ENCODE results near the gene DOLK.
"Not testable (repeated sequence)": the region's sequence is repeated elsewhere in the genome, so short reads cannot be mapped to it uniquely, and the experiment has no call there.

DOLK gene

GRCh38 chr9:128947527-128948301, at the start of gene DOLK, which contains the start of gene NUP188:
DOLK (minus strand) TSS chr9:128947603; CDS start chr9:128947303, 300 bp downstream.
NUP188 (plus strand) TSS chr9:128947699; CDS start chr9:128947720, 21 bp downstream.
- peak; percentile 50 for DNase-seq (ENCODE audit: low read depth)

GRCh38 chr9:128995791-128996190, 48.4 kb upstream of the DOLK start:
- DNase-seq (ENCODE audit: low read depth), result no peak

- DNase-seq (ENCODE audit: low read depth), result no peak
These were observed 45.6 kb upstream of the DOLK start for GRCh38 chr9:128992995-128993394.

GRCh38 chr9:128987805-128988204, 40.4 kb upstream of the DOLK start:
- DNase-seq (ENCODE audit: low read depth), result peak; percentile 64

- DNase-seq (ENCODE audit: low read depth), result no peak
These were observed 39.3 kb upstream of the DOLK start for GRCh38 chr9:128986671-128987070.

- DNase-seq (ENCODE audit: low read depth), result no peak
These were observed 36.1 kb upstream of the DOLK start for GRCh38 chr9:128983536-128983935.

- no peak for DNase-seq (ENCODE audit: low read depth)
These were observed 31.7 kb upstream of the DOLK start for GRCh38 chr9:128979111-128979510.

- peak; percentile 52 for DNase-seq (ENCODE audit: low read depth)
These were observed 25.6 kb upstream of the DOLK start for GRCh38 chr9:128972956-128973355.

GRCh38 chr9:128969491-128969890, 22.1 kb upstream of the DOLK start:
- no peak for DNase-seq (ENCODE audit: low read depth)

GRCh38 chr9:128961403-128961802, 14.0 kb upstream of the DOLK start:
- DNase-seq (ENCODE audit: low read depth), result not testable (repeated sequence)

GRCh38 chr9:128947277-128947526, 201 bp downstream of the DOLK start:
- DNase-seq (ENCODE audit: low read depth), result no peak

- DNase-seq (ENCODE audit: low read depth), result no peak
These were observed 679 bp downstream of the DOLK start for GRCh38 chr9:128946571-128947276.

- DNase-seq (ENCODE audit: low read depth), result no peak
These were observed 1.5 kb downstream of the DOLK start for GRCh38 chr9:128945798-128946501.

GRCh38 chr9:128944966-128945365, 2.4 kb downstream of the DOLK start:
- not testable (repeated sequence) for DNase-seq (ENCODE audit: low read depth)

GRCh38 chr9:128943832-128944620, 3.4 kb downstream of the DOLK start:
- DNase-seq (ENCODE audit: low read depth), result no peak

GRCh38 chr9:128940946-128941755, 6.3 kb downstream of the DOLK start:
- no peak for DNase-seq (ENCODE audit: low read depth)

GRCh38 chr9:128940271-128940921, 7.0 kb downstream of the DOLK start:
- no peak for DNase-seq (ENCODE audit: low read depth)

- DNase-seq (ENCODE audit: low read depth), result no peak
These were observed 9.9 kb downstream of the DOLK start for GRCh38 chr9:128937310-128938165.

- no peak for DNase-seq (ENCODE audit: low read depth)
These were observed 11.1 kb downstream of the DOLK start for GRCh38 chr9:128936171-128936865.

All from HS-5 (cell line).